ENCODE measurements around the gene SELP.
A peak's percentile ranks its signal among the peaks of the same experiment; 100 is the strongest.

SELP gene

DNA sequence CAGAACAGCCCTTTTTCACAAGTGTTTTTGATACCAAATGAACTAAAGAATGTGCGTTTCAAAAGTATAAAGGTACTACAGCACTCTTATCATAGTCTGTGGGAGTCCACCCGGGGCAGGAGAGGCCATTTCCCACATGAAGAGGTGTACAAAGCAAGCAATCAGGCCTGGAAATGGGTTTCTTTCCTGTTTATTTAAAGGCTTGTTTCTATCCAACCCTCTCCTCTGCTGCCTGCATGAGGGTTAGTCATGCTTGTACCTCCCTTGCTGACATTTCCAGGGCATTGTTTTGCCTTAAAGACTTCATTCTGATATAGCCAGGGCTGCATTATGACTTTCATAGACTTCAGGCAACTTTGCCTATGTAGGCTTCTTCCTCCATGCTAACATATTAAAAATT lies 11.6 kb downstream of the SELP start:
- no peak for DNase-seq

DNA sequence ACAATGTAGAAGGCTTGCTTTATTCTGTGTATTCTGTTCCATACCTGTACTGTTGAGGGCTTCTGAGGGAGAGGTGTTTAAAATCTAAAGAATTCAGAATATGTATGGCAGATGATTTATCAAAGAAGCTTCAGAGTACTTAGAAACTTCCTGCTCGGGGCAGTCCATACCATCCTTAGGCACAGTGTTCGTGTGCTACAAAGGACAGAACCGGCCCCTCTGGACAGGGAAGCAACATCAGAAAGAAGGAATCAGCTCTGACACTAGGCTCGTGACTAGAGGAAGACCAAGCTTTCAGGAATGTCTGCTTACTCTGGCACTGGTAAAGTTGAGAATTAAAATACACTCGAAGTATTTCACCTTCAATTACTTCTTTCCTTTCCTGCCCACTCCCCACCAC lies 14.1 kb downstream of the SELP start:
- DNase-seq = no peak

DNA sequence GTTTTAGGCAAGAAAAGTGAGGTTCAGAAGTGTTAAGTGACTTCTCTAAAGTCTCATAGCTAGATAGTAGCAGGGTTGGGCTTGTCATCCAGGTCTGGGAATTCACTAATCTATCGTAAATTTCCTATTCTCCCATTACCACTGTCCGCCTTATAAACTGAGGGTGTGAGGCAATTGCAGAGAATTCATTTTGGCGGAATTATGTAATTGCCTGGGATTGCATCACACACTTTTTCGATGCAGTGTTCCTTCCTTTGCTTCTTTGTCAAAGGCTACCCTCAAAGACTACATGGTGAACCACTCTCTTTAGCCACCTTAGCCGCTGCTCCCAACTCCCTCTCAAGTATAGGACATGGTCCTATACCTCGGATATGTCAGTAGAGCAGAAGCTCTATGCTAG lies 19.1 kb downstream of the SELP start:
- DNase-seq = no peak

DNA sequence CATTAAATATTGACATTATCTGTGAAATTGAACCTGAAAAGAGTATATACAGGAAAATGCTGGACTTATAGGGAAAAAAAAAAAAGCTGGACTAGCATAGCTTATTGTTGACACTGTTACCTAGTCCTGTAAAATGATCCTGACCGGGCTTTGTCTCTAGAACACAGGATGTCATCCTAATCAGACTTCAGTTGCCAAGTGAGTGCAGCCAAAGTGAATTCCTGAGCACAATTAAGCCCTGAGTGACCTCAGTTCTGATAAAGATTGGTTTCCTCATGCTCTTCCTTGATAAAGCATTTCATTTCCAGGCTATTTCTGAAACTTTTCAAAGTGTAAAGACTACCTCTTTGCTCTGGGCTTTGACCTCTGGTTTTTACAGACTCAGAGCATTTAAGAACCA lies 19.8 kb downstream of the SELP start:
- peak; percentile 10 for DNase-seq

DNA sequence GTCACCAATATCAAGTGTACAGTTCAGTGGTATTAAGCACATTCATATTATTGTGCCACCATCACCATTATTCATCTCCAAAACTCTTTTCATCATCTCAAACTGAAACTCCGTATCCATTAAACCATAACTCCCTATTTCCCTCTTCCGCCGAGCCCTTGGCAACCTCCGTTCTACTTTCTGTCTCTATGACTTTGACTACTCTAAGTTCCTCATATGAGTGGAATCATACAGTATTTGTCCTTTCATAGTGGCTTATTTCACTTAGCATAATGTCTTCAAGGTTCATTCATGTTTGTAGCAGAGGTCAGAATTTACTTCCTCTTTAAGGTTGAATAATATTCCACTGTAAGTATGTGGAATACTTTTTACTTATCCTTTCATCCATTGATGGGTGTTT lies 21.7 kb downstream of the SELP start:
- no peak for DNase-seq

DNA sequence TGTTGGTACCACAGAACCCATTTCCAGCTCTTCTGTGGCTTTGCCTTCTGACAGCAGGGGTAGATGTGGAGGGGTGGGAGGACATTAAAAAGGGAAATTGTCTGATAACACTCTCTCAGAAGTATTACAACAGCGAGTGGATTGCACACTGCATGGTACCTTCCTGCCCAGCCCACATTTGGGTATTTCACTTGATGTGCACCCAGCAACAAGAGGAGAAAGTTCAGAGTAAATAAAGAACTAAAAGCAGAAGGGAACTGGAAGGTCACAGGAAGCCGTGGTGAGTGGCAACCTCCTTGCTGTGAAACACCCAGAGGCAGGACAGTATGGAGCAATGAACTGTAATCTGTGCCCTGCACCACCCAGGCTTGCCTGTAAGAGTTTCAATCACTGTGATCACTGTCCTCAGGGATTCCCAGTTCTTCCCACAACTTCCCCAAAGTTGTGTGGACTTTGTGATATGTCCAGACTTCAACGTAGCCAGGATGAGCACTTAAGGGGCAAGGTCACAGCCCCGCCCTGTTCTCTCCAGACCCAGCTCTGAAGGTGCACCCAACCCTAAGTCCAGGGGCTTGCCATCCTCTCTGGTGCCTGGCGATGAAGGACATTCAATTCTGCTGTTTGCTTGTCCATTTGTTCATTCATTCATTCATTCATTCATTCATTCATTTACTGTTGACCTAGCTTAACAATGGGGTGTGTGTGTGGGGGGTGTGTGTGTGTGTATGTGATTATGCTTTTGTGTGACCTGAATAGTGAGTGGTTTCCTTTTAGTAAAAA lies 25.0 kb downstream of the SELP start:
- no peak for DNase-seq

DNA sequence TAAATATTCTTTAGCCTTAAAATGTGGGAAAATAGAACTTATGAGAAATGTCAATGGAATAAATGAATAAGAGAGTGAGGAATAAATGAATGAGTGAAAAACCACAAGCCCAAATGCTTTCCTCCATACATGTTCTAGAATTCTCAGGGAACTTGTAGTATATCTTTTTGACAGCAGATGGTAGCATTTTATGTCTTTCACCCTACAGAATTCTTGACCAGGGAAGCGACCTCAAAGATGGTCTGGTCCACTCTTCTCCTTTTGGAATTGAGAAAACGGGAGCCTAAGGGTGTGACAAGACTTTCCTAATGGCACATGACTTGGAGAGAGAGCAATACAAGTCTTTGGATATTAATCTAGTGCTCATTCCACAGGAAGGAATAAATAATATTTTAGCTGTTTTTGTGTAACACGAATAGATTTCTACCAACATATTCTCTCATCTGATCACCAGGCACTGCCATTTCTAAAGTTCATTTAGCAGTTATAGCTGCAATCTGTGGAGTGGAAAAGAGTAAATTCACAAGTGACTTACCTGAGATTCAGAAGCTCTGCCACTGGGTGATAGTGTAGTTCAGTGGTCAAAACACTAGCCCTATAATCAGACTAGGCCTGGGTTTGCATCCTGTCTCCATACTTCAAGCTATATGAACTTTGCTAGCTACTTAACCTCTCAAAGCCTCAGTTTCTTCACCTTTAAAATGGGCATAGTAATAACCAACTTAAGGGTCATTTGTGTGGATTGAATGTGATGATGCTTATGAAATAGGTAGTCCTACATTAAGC lies 28.6 kb downstream of the SELP start:
- DNase-seq = peak; percentile 51

DNA sequence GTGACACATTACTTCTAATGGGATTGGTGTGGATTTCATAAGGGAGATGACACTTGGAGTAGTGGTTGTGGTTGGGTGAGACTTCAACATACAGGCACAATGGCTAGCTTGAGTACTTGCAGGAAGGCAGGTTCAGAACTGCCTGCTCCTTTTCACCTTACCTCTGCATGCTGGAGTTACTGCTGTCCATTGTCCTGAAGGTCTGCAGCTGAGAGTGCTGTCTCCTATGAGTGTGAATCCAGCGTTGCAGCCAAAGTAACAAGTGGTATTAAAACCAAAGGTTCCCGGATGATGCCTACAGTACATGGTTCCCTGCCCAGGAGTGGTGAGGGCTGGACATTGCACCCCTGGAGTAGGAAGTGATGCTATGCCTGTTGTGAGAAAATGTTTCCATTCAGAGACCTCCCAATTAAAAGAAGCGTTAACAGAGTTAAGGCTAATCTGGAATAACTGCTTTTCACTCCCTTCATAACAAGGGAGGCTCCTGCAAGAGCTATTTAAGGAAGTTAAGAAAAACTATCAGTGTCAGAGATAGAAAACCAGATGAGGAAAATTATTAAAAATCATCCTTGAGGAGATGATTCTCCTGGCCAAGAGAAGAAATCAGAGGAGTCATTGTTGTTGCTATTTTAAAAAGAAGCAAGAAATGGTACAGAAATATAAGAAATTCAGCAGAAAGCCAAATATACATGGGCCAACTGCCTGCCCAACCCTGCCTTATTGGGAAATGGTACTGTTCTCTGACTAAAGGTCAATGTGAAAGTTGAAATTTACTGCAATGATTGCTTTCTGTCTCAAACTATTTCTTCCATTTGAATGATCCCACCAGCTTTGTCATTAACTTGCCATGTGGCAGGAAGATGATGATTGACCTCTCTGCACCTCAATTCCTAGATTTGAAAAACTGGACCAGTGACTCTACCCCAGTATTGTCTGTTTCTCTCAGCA lies 33.9 kb downstream of the SELP start:
- peak; percentile 51 for DNase-seq

DNA sequence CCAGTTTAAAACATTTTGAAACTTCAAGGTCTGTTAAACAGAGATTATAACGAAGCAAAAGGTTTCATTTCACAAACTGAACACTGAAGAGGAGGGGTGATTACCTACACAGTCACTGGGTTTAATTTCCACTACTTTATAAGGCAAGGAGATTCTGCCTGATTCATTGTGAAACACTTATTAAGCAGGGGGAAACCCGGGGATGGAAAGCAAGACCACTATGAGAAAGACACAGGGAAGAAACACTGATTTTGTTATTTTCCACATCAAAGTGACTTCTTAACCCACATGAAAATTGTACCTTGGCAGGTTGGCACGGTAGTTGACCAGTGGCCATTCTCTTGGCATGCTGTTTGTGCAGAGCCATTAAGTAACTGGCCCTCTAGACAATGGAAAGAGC lies 35.5 kb downstream of the SELP start:
- no peak for DNase-seq

DNA sequence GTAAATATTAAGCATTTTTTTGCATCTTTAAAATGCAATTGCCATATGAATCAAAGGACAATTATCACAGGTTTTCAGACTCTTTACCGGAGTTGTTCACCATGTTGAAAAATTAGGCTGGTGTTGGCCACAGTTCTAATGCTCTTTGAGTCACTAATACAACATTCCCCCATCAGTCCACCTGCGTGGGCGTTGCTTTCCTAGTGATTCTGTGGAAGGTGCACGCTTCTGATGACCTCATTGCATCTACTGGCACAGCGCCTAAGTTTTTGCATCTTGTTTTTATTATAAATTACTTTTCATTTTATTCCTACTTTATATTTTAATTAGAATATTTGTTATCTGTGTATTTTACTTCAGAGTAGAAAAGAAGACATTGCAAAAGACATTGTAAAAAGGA lies 39.0 kb downstream of the SELP start:
- DNase-seq = no peak

DNA sequence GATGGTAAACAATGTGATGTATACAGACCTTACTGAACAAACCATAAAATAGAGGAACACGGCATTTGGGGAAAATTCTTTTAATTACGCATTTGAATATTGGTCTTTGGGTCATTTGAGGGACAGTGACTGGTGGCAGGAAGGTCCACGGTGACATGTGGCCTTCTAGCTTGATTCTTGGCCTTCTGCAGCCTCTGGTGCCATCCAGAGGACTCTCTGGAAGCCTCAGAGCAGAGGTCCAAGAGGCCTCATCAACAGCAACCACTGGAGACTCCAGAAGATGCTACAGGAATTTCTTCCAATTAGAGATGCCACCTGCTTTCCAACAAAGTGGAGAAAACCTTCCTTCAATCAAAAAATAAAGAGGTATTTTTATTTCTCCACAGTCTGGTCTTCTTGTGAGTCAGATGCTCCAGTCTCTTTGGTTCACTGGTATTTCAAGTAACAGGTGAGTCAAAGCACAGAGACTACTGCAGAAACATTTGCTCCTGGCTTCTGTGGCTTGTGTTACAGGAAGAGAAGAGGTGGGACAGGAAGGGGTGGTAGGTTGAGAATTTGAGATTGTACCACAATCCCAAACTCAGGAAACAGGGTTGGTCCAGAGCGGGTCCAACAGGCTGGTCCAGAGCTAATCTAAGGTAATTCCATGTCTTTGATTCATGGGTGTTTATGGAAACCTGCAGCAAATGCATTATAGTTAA lies 41.0 kb downstream of the SELP start:
- DNase-seq = no peak

DNA sequence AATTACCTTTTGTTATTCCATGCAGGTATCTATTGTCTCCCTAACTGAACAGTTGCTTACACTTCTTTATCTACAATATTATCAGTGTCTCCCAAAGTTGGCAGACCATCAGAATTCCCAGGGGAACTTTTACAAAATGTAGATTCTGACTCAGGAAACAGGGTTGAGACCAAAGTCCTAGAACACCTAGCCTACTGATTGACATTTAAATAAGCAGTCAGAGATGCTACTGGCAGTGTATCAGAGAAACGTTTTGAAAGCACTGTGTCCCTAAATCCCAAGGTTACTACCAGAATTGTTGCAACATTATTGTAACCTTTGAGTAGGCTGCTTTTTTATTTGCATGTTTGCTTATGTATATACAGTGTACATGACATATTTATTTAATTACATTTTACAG lies 41.8 kb downstream of the SELP start:
- DNase-seq = no peak

DNA sequence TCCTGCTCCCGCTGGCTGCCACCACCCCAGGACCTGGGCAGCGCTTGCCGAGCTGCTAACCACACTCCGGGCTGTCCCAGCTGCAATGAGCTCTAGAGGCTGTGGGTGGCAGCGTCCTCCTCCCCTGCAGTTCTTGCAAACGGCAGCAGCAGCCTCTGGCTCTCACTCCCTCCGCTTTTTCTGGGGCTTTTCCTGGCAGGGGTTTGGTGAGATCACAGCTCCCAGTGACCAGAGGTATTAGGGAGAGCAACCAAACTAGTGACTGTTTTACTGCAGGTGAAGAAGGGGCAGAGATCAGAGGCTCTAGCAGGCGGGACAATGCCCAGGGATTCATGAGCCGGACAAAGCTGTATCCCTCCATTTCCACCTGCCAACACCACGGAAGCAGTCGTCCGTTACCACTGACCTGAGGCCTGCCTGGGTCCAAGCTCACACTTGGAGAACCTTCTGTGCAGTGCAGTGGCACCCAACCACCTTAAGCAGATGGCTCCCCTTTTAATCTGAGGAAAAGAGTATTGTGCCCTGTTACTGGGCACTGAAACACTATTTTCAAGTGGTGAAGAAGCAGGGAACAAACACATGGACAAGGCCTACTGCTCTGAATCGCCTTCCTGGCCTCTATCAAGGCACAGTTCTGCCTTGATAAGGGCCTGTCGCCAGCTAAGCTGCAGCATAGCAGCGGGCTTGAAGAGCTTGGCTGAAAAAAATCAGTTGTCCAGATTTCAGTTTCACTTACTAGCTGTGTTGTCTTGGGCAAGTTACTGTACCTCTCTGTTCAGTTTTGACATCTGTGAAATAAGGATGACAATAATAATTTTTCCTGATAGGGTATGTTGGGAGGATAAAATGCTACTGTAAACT lies 43.3 kb downstream of the SELP start, which contains the start of gene F5:
F5 (minus strand) TSS at position 87 of the 861 bp plus-strand sequence. CDS start 95 bp downstream, outside the sequence.
- peak; percentile 79 for DNase-seq

DNA sequence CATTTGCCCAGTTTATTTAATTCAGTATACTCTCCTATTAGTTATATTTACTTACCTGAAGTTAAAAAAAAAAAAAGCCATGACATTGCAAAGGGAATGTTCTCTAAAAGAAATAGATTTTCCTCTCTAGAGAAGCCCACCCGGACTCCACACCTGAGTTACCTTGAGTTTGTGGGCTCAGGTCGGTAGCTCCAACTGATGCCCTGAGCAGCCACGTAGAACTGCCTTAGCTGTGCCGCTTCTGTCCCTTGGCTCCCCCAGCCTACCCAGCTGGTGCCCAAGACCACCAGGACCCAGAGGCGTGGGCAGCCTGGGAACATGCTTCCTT lies 43.9 kb downstream of the SELP start:
- no peak for DNase-seq

DNA sequence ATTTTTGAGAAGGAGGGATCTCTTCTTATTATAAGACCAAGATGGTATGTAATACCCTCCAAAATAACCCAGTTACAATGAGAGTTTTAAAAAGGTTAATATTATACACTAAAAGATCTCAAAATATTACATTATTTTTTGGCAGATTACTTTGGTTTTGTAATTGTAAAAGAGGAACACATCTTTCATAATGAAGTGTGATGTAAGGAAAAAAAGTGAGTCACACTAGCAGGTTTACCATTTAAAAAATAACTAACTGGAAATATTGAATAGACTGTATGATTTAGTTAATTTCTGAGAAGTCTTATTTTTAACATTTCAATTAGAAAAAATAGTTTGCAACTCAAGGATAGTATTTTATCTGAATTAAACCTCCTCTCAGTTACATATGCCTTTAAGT lies 44.7 kb downstream of the SELP start:
- no peak for DNase-seq

DNA sequence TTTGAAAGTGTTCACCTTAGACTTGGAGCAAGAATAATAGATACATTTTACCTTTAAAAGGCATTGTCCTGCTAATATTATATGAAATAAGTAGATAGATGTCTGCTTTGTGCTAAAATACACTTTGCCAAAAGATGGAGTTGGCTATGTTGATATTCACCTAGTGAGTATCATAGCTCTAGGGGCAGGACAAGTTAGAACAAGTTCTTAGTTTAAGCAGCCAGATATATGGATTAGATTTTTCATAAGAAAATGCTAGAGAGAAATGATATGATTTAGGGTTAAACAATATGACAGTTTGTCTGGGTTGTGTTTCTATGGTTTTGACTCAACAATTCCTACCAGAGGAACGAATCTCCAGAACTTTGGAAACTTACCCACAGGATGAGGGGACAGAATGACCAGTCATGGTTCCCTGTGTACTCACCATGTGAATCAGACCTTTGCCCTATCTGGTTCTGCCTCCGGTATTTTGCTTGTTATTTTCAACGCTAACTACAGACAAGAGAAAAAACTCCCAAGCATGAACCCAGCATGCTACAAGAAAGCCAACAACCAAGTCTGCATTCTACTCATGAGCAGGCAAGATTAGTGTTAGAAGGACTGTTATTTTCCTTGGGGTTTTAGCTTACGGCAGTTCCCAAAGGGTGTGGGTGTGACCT lies 45.3 kb downstream of the SELP start:
- DNase-seq = no peak

DNA sequence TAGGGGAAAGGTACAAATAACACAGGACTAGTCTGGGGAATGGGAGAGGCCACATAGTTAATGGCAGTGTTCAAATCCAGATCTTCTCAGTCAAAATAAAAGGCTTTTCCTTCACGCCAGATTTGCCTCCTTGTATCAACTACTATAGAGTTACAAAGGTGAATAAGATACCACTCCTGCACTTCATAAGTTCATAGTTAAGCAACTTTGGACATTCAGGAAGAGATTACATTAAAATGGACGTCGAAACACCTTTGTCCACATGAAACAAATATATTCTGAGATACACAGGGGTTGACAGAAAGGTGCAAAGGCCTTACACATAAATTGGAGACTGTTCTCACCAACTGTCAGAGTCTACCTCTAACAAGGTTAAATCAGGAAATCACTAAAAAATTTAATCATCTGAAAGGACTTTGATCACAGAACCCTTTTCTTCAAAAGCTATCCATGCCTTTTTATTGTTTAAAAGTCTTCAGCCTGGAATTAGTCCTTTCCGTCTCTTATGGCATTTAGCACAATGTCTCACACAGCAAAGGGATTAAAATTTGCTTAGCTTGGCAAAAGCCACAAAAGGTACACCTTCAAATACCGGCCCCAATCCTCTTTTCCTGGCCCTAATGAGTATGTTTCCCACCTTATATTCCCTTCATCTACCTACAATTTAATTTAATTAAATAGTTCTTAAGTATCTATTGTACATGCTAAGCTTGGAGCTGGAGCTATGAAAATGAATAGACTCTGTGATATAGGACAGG lies 51.8 kb downstream of the SELP start:
- DNase-seq = no peak

DNA sequence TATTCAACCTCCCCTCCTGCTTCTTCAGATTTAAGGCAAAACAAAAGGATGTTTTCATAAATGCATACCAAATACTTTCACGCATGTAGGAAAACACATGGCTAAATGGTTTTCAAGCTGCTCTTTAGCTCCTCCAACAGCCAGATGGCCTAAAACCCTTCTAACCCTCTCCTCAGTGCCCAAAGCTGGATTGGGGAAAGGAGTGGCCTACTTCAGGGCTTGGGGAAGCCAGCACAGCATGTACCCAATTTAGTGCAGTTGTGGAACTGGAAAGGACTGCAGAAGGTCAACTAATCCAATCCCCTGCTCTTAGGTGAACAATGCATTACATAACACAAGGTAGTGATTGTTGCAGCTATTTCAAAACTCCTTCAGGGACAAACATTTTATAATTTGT lies 53.0 kb downstream of the SELP start:
- DNase-seq = no peak

DNA sequence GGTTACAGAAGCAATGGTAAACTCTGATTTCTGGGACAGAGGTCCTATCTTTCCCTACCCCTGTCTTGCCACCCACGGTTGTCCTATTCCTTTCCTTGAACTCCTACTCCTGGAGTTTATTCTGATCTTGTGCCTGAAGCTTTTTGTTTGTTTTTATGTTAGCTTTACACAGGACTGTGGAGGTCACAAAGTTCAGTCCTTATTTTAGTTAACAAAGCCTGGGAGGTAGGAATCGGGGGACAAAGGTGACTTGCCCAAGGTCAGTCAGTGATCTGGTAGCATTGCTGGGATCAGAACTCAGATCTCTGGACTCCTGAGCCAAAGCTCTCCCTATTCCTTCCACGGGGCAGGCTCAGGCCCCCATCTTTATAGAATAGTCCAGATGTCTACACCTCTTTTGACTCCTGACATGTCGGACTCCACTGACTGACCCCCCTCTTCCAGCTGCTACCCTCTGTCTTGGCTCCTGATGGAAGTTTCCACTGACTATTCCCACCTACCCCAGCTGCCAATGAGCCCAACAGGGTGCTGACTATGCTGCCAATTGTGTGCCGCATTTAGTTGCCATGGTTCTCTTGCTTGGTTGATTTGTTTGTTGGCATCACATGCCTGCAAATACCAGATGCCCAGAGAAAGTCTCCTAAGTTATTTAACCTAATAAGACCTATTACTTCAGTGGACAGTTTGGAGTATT lies 53.5 kb downstream of the SELP start:
- DNase-seq = no peak

DNA sequence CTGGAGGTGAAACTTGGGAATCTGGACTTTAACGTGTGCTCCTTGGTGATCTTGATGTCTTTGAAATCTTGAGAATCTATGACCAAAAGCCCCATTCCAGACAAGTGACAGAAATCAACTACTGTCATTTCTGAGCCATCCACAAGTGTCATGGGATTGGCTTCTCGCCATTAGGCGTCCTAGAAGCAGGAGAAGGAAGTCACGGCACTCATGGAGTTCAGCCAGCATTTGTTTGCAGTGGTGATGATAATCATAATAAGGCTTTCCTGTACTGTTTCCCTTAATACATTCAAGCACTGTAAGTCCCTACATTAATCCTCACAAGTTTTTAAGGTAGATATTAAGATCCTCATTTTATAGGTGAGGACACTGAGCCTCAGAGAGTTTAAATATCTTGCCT lies 55.6 kb downstream of the SELP start:
- DNase-seq = no peak

Measured in eye (tissue), 1 donor.